Neural progenitor cell (in vitro differentiated cells): ENCODE measurements around the gene COX6B1. TPM values are rescaled to one million over a fixed set of nuclear protein-coding genes. Genes with fewer than 3 reads are reported as not detected.

Experiments used
- DNase-seq: peaks from one replicate; pipeline ENCODE4 v3.0.0-alpha.2; 2016; ENCODE audit warnings: low spot score
- H2AFZ ChIP-seq: fragments of 200-600 bp; sonication (generic); replicated peaks from 2 replicates; pipeline ENCODE4 v1.6.1; 2016; ENCODE audit warnings: antibody characterized with exemption
- H3F3A ChIP-seq: fragments of 200-600 bp; sonication (generic); 2 replicates; pipeline ENCODE4 v1.6.1; 2016; ENCODE audit warnings: antibody characterized with exemption, low read depth
- H3K27ac ChIP-seq: fragments of 200-600 bp; sonication (generic); 2 replicates; pipeline ENCODE4 v1.5.1; 2016; ENCODE audit warnings: mild to moderate bottlenecking
- H3K27me3 ChIP-seq: fragments of 200-600 bp; sonication (generic); 2 replicates; pipeline ENCODE4 v1.6.1; 2016; ENCODE audit warnings: mild to moderate bottlenecking, moderate library complexity
- H3K36me3 ChIP-seq: fragments of 200-600 bp; sonication (generic); 2 replicates; pipeline ENCODE4 v1.5.1; 2016
- H3K4me1 ChIP-seq: fragments of 200-600 bp; sonication (generic); 2 replicates; pipeline ENCODE4 v1.6.1; 2016; ENCODE audit warnings: mixed run types
- H3K4me2 ChIP-seq: fragments of 200-600 bp; sonication (generic); 2 replicates; pipeline ENCODE4 v1.6.1; 2016
- H3K4me3 ChIP-seq: fragments of 200-600 bp; sonication (generic); 2 replicates; pipeline ENCODE4 v1.5.1; 2016
- H3K79me2 ChIP-seq: fragments of 200-600 bp; sonication (generic); 2 replicates; pipeline ENCODE4 v1.6.1; 2016; ENCODE audit warnings: low read depth
- H3K9ac ChIP-seq: fragments of 200-600 bp; sonication (generic); 2 replicates; pipeline ENCODE4 v1.6.1; 2016
- H3K9me3 ChIP-seq: fragments of 200-600 bp; sonication (generic); 2 replicates; pipeline ENCODE4 v1.5.1; 2016; ENCODE audit warnings: low read depth
- H4K20me1 ChIP-seq: fragments of 200-600 bp; sonication (generic); 2 replicates; pipeline ENCODE4 v1.6.1; 2016; ENCODE audit warnings: low read depth
- H3K27ac Mint-ChIP-seq: 3 replicates; pipeline ENCODE4 v1.8.0; 2021; ENCODE audit warnings: mixed read lengths
- H3K27me3 Mint-ChIP-seq: 2 replicates; pipeline ENCODE4 v1.8.0; 2022; ENCODE audit warnings: low read depth, mild to moderate bottlenecking, inconsistent platforms, moderate library complexity, mixed read lengths; ENCODE audit not compliant: insufficient read depth
- H3K36me3 Mint-ChIP-seq: 3 replicates; pipeline ENCODE4 v1.8.0; 2021; ENCODE audit warnings: mixed read lengths
- H3K4me1 Mint-ChIP-seq: 3 replicates; pipeline ENCODE4 v1.8.0; 2021; ENCODE audit warnings: mixed read lengths
- H3K4me3 Mint-ChIP-seq: 3 replicates; pipeline ENCODE4 v1.8.0; 2021; ENCODE audit warnings: mild to moderate bottlenecking, moderate library complexity, mixed read lengths
- H3K9me3 Mint-ChIP-seq: 3 replicates; pipeline ENCODE4 v1.8.0; 2020; ENCODE audit warnings: mixed read lengths
- EZH2 ChIP-seq: fragments of 200-600 bp; sonication (generic); IDR thresholded peaks from 2 replicates; pipeline ENCODE4 v1.6.1; 2017; ENCODE audit warnings: antibody characterized with exemption, mild to moderate bottlenecking, moderate library complexity
- EZH2phosphoT487 ChIP-seq: fragments of 200-600 bp; sonication (generic); IDR thresholded peaks from 2 replicates; pipeline ENCODE4 v1.6.1; 2017; ENCODE audit warnings: antibody characterized with exemption
- total RNA-seq: library from RNA; depleted of rRNA; stranded (reverse); fragments of >200 nt; gene quantifications from 2 replicates; pipeline ENCODE4 v1.2.3, GENCODE V29; 2015; ENCODE audit warnings: low replicate concordance
- TF ChIP-seq, protein P1 (sequence below): fragments of 200-600 bp; sonication (generic); IDR thresholded peaks from 2 replicates; pipeline ENCODE4 v1.5.1; 2017; ENCODE audit warnings: antibody characterized with exemption, mild to moderate bottlenecking

Gene COX6B1
- total RNA-seq, 1 donor from 2014 or later, result 403 TPM

GRCh38 chr19:35623327-35624010 is 24.7 kb upstream of the COX6B1 start:
- Histone ChIP-seq H3K9ac (no peak overlapping the region), H3K4me2 (no peak overlapping the region), H3K79me2 (no peaks in the 10 kb centered on the region), H3K9me3 (no peaks in the 10 kb centered on the region), H2AFZ (no peak overlapping the region), H4K20me1 (no peaks in the 10 kb centered on the region), H3K36me3 (no peaks in the 10 kb centered on the region), H3K4me1 (no peaks in the 10 kb centered on the region), H3K4me3 (no peak overlapping the region), H3K27me3 (no peaks in the 10 kb centered on the region), H3F3A (peaks cover 9% of the 10 kb centered on the region), H3K27ac (no peak overlapping the region)
- DNase-seq, result no peak
- H3K9me3 Mint-ChIP-seq, result no peaks in the 10 kb centered on the region
- no peak overlapping the region for H3K27ac Mint-ChIP-seq
- TF ChIP-seq EZH2phosphoT487 (no peak), EZH2 (no peak)
- TF ChIP-seq, protein P1, sequence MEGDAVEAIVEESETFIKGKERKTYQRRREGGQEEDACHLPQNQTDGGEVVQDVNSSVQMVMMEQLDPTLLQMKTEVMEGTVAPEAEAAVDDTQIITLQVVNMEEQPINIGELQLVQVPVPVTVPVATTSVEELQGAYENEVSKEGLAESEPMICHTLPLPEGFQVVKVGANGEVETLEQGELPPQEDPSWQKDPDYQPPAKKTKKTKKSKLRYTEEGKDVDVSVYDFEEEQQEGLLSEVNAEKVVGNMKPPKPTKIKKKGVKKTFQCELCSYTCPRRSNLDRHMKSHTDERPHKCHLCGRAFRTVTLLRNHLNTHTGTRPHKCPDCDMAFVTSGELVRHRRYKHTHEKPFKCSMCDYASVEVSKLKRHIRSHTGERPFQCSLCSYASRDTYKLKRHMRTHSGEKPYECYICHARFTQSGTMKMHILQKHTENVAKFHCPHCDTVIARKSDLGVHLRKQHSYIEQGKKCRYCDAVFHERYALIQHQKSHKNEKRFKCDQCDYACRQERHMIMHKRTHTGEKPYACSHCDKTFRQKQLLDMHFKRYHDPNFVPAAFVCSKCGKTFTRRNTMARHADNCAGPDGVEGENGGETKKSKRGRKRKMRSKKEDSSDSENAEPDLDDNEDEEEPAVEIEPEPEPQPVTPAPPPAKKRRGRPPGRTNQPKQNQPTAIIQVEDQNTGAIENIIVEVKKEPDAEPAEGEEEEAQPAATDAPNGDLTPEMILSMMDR, result no peak
- H3K27me3 Mint-ChIP-seq, result no peaks in the 10 kb centered on the region
- peaks cover 4% of the 10 kb centered on the region for H3K4me1 Mint-ChIP-seq
- H3K4me3 Mint-ChIP-seq, result no peak overlapping the region
- peaks cover 10% of the 10 kb centered on the region for H3K36me3 Mint-ChIP-seq

GRCh38 chr19:35628264-35628564 is 19.9 kb upstream of the COX6B1 start:
- Histone ChIP-seq H3K36me3 (no peaks in the 10 kb centered on the region), H3K27ac (peak overlapping the region; percentile 22), H3K4me3 (peak overlapping the region; percentile 97), H2AFZ (peak overlapping the region; percentile 23), H3F3A (peaks cover 11% of the 10 kb centered on the region), H4K20me1 (no peaks in the 10 kb centered on the region), H3K9ac (peak overlapping the region; percentile 44), H3K4me1 (peaks cover 3% of the 10 kb centered on the region), H3K79me2 (peaks cover 15% of the 10 kb centered on the region), H3K27me3 (no peaks in the 10 kb centered on the region), H3K4me2 (peak overlapping the region; percentile 85), H3K9me3 (no peaks in the 10 kb centered on the region)
- Mint-ChIP-seq H3K27ac (peak overlapping the region; percentile 95), H3K4me1 (peaks cover 11% of the 10 kb centered on the region), H3K36me3 (peaks cover 9% of the 10 kb centered on the region), H3K27me3 (peaks cover 6% of the 10 kb centered on the region), H3K9me3 (no peaks in the 10 kb centered on the region), H3K4me3 (peak overlapping the region; percentile 97)
- DNase-seq, result no peak
- no peak for TF ChIP-seq EZH2

DNA sequence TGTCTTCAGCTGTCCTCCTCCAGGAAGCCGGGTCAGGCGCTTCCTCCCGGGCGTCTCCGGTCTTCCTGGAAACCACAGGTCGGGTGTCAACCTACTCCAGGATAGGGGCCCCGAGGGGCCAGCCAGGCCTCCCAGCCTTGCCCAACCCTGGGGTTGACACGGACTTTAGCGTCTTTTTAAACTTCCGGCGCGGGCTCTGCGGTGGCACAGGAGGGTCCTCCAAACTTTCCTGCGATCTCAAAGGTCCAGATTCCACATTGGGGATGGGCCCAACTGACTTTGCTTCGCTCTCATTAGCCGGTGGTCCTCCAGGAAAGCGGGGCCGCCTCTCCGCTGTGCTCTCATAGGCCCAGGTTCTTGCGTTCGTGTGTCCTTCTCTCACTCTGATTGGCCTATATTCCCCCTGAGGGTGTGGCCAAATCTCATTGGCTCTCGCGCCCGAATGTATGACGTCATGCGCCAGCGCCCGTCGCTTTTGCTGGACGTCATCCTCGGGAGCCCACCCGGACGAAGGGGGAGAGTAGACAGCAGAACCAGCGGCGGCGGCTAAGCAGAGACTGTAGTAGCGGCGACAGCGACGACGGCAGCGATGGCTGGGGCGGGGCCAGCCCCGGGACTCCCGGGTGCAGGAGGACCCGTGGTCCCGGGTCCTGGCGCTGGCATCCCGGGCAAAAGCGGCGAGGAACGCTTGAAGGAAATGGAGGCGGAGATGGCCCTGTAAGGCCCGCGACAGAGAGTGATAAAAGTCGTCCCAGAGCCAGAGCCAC is 19.4 kb upstream of the COX6B1 start, which contains the start of gene RBM42:
RBM42 (plus strand) TSS at position 472 of the 767 bp plus-strand sequence; CDS start at position 590, 118 bp downstream.
- Mint-ChIP-seq H3K36me3 (peaks cover 9% of the 10 kb centered on the region), H3K27ac (peak within 1 kb of the TSS; percentile 95), H3K27me3 (peaks cover 6% of the 10 kb centered on the region), H3K4me1 (peaks cover 11% of the 10 kb centered on the region), H3K4me3 (peak within 1 kb of the TSS; percentile 97), H3K9me3 (no peaks in the 10 kb centered on the region)
- TF ChIP-seq EZH2phosphoT487 (no peak), EZH2 (no peak)
- TF ChIP-seq, protein P1, result no peak
- peak within 1 kb of the TSS; percentile 55 for H2AFZ ChIP-seq
- peaks cover 15% of the 10 kb centered on the region for H3K79me2 ChIP-seq
- H3K9ac ChIP-seq, result peak within 1 kb of the TSS; percentile 95
- peaks cover 3% of the 10 kb centered on the region for H3K4me1 ChIP-seq
- peaks cover 11% of the 10 kb centered on the region for H3F3A ChIP-seq
- H3K4me3 ChIP-seq, result peak within 1 kb of the TSS; percentile 97
- no peaks in the 10 kb centered on the region for H3K36me3 ChIP-seq
- H3K4me2 ChIP-seq, result peak within 1 kb of the TSS; percentile 100
- H4K20me1 ChIP-seq, result no peaks in the 10 kb centered on the region
- DNase-seq, result peak; percentile 99
- no peaks in the 10 kb centered on the region for H3K9me3 ChIP-seq
- no peaks in the 10 kb centered on the region for H3K27me3 ChIP-seq
- H3K27ac ChIP-seq, result peak within 1 kb of the TSS; percentile 22

GRCh38 chr19:35629332-35629633 is 18.8 kb upstream of the COX6B1 start:
- Mint-ChIP-seq H3K36me3 (peaks cover 9% of the 10 kb centered on the region), H3K27ac (no peak overlapping the region), H3K4me1 (peaks cover 11% of the 10 kb centered on the region), H3K4me3 (peak overlapping the region; percentile 97), H3K9me3 (no peaks in the 10 kb centered on the region), H3K27me3 (peaks cover 6% of the 10 kb centered on the region)
- no peaks in the 10 kb centered on the region for H4K20me1 ChIP-seq
- H3K9me3 ChIP-seq, result no peaks in the 10 kb centered on the region
- H3K79me2 ChIP-seq, result peaks cover 15% of the 10 kb centered on the region
- no peak overlapping the region for H3K27ac ChIP-seq
- no peak for DNase-seq
- H3K4me3 ChIP-seq, result peak overlapping the region; percentile 97
- no peaks in the 10 kb centered on the region for H3K36me3 ChIP-seq
- H3K9ac ChIP-seq, result peak overlapping the region; percentile 95
- TF ChIP-seq EZH2phosphoT487, result no peak
- TF ChIP-seq, protein P1, result no peak
- peak overlapping the region; percentile 100 for H3K4me2 ChIP-seq
- H3K4me1 ChIP-seq, result peaks cover 3% of the 10 kb centered on the region
- H3K27me3 ChIP-seq, result no peaks in the 10 kb centered on the region
- peaks cover 11% of the 10 kb centered on the region for H3F3A ChIP-seq
- peak overlapping the region; percentile 55 for H2AFZ ChIP-seq
